HCT116 (cell line): ENCODE results near the gene CDH22. TPM values are rescaled to one million over a fixed set of nuclear protein-coding genes. Genes with fewer than 3 reads are reported as not detected.

Experiments
- ATAC-seq: fragments of 200-7000 bp; cut with Tn5 transposase; 2 replicates; pipeline ENCODE4 v1.9.1; 2020; ENCODE audit warnings: mild to moderate bottlenecking, moderate library complexity
- BruUV-seq: library from RNA; stranded (reverse); fragments of 400-500 nt; replicated peaks from 2 replicates; lab custom pipeline; 2021; lab: Mats Ljungman, UMichigan
- CTCF ChIA-PET: fragments of 300-600 bp; sonication (Branson Sonifier 250); formaldehyde crosslinking; loops from one replicate; lab custom pipeline; 2021; ENCODE audit warnings: antibody characterized with exemption; lab: Charles Lee
- POLR2A ChIA-PET: fragments of 300-600, 350-600 bp; sonication (Branson Sonifier 250); formaldehyde crosslinking; loops from one replicate; lab custom pipeline; 2021; ENCODE audit warnings: antibody characterized with exemption; lab: Charles Lee
- RAD21 ChIA-PET, 2 experiments: fragments of 300-600 bp; sonication (Branson Sonifier 250); formaldehyde crosslinking; loops; one replicate each; lab custom pipeline; 2023; ENCODE audit warnings: low total read pairs in 2 of 2; ENCODE audit not compliant: uncharacterized antibody in 2 of 2, unreplicated experiment in 2 of 2, low non-redundant PET in 1 of 2; lab: Charles Lee
- DNase-seq: peaks from one replicate; pipeline ENCODE4 v3.0.0-alpha.2; 2010; ENCODE audit warnings: low read depth, low spot score
- H2AFZ ChIP-seq: fragments of 200-600 bp; shearing (Covaris generic), sonication (generic); 2 replicates; pipeline ENCODE4 v1.6.1; 2017; ENCODE audit warnings: low read depth, mixed run types, mixed read lengths, antibody characterized with exemption, low read length; ENCODE audit not compliant: poor library complexity, severe bottlenecking
- H3K27ac ChIP-seq: 2 replicates; pipeline ENCODE4 v1.5.1; 2012; ENCODE audit warnings: low read depth, low read length
- H3K27me3 ChIP-seq: fragments of 200-600 bp; sonication (generic); 2 replicates; pipeline ENCODE4 v1.6.1; 2016; ENCODE audit warnings: mixed run types, low read length, mixed read lengths; ENCODE audit not compliant: insufficient read depth
- H3K36me3 ChIP-seq, 2 experiments: fragments of 200-500 bp in 1 of 2; fragments of 200-600 bp in 1 of 2; sonication (Bioruptor generic) in 1 of 2; sonication (generic) in 1 of 2; 2 replicates each; pipeline versions ENCODE4 v1.5.1 to v1.6.1; 2014 to 2016; ENCODE audit warnings: low read length in 2 of 2, inconsistent platforms in 1 of 2, mixed read lengths in 1 of 2, mixed run types in 1 of 2; ENCODE audit not compliant: insufficient read depth in 2 of 2, control insufficient read depth in 1 of 2
- H3K4me1 ChIP-seq, 2 experiments: fragments of 200-600 bp in 1 of 2; sonication (generic) in 1 of 2; 2 replicates each; pipeline versions ENCODE4 v1.5.1 to v1.6.1; 2012 to 2017; ENCODE audit warnings: low read length in 2 of 2, inconsistent platforms in 1 of 2, mild to moderate bottlenecking in 1 of 2, mixed read lengths in 1 of 2, mixed run types in 1 of 2, moderate library complexity in 1 of 2; ENCODE audit not compliant: insufficient read depth in 2 of 2, control insufficient read depth in 1 of 2
- H3K4me2 ChIP-seq: fragments of 200-600 bp; sonication (generic); 2 replicates; pipeline ENCODE4 v1.6.1; 2017; ENCODE audit warnings: mixed run types, low read length, mixed read lengths
- H3K4me3 ChIP-seq, 2 experiments: fragments of 200-600 bp in 1 of 2; sonication (generic) in 1 of 2; replicated peaks in 1 of 2; 2 replicates each; pipeline ENCODE4 v1.5.1; 2011 to 2016; ENCODE audit warnings: low read length in 2 of 2, control low read depth in 1 of 2, low read depth in 1 of 2, mild to moderate bottlenecking in 1 of 2, mixed read lengths in 1 of 2, mixed run types in 1 of 2
- H3K79me2 ChIP-seq: fragments of 200-600 bp; sonication (generic); 2 replicates; pipeline ENCODE4 v1.6.1; 2017; ENCODE audit warnings: mild to moderate bottlenecking, mixed run types, low read length, moderate library complexity, mixed read lengths; ENCODE audit not compliant: insufficient read depth
- H3K9ac ChIP-seq: fragments of 200-600 bp; sonication (generic); 2 replicates; pipeline ENCODE4 v1.6.1; 2016; ENCODE audit warnings: low read length, mixed read lengths
- H3K9me2 ChIP-seq: fragments of 200-600 bp; sonication (generic), shearing (Covaris generic); 2 replicates; pipeline ENCODE4 v1.6.1; 2017; ENCODE audit warnings: mixed run types, mild to moderate bottlenecking, moderate library complexity; ENCODE audit not compliant: insufficient read depth
- H3K9me3 ChIP-seq, 2 experiments: fragments of 200-500 bp in 1 of 2; fragments of 200-600 bp in 1 of 2; sonication (Bioruptor generic) in 1 of 2; sonication (generic) in 1 of 2; 2 replicates each; pipeline ENCODE4 v1.6.1; 2014 to 2017; ENCODE audit warnings: low read length in 2 of 2, mixed read lengths in 2 of 2, inconsistent platforms in 1 of 2, low read depth in 1 of 2, mild to moderate bottlenecking in 1 of 2, mixed run types in 1 of 2, moderate library complexity in 1 of 2; ENCODE audit not compliant: control insufficient read depth in 1 of 2, insufficient read depth in 1 of 2
- H4K20me1 ChIP-seq: fragments of 200-600 bp; sonication (generic), shearing (Covaris generic); 2 replicates; pipeline ENCODE4 v1.6.1; 2017; ENCODE audit warnings: mixed run types, mild to moderate bottlenecking, moderate library complexity; ENCODE audit not compliant: insufficient read depth
- CEBPB ChIP-seq: IDR thresholded peaks from 2 replicates; pipeline ENCODE4 v1.6.1; 2012; ENCODE audit warnings: low read depth
- EZH2 ChIP-seq: fragments of 200-600 bp; sonication (generic); IDR thresholded peaks from 2 replicates; pipeline ENCODE4 v1.6.1; 2017; ENCODE audit warnings: antibody characterized with exemption, mixed run types
- EZH2phosphoT487 ChIP-seq: fragments of 200-600 bp; IDR thresholded peaks from 2 replicates; pipeline ENCODE4 v1.6.1; 2018; ENCODE audit warnings: antibody characterized with exemption, borderline replicate concordance
- FOSL1 ChIP-seq: IDR thresholded peaks from 2 replicates; pipeline ENCODE4 v1.6.1; 2012; ENCODE audit warnings: low read depth
- POLR2A ChIP-seq: IDR thresholded peaks from 2 replicates; pipeline ENCODE4 v1.7.0; 2011; ENCODE audit warnings: borderline replicate concordance; ENCODE audit not compliant: insufficient read depth, insufficient read length; ENCODE audit errors: extremely low read depth
- POLR2AphosphoS5 ChIP-seq: IDR thresholded peaks from 2 replicates; pipeline ENCODE4 v1.6.1; 2011; ENCODE audit warnings: mild to moderate bottlenecking, low read depth, low read length, moderate library complexity
- RAD21 ChIP-seq: IDR thresholded peaks from 2 replicates; pipeline ENCODE4 v1.6.1; 2012; ENCODE audit warnings: low read depth, mild to moderate bottlenecking
- SIN3A ChIP-seq: IDR thresholded peaks from 2 replicates; pipeline ENCODE4 v1.6.1; 2012; ENCODE audit warnings: low read depth
- SP1 ChIP-seq: IDR thresholded peaks from 2 replicates; pipeline ENCODE4 v1.6.1; 2012; ENCODE audit warnings: low read depth
- SRF ChIP-seq: IDR thresholded peaks from 2 replicates; pipeline ENCODE4 v1.6.1; 2012; ENCODE audit warnings: low read depth
- TCF7L2 ChIP-seq: IDR thresholded peaks from 2 replicates; pipeline ENCODE4 v1.7.0; 2011; ENCODE audit warnings: borderline replicate concordance, inconsistent platforms; ENCODE audit not compliant: insufficient read depth, insufficient read length; ENCODE audit errors: extremely low read depth
- ZNF274 ChIP-seq: fragments of 200-500 bp; sonication (Bioruptor generic); IDR thresholded peaks from 2 replicates; pipeline ENCODE4 v1.6.1; 2014; ENCODE audit warnings: mild to moderate bottlenecking, low read depth, low read length, inconsistent platforms
- intact Hi-C: fragments of 100-400 bp; cut with micrococcal nuclease; formaldehyde crosslinking; loops from 2 replicates; pipeline ENCODE4 v1.10.0; 2022
- total RNA-seq: library from RNA; stranded (reverse); gene quantifications from one replicate; pipeline ENCODE4 v1.2.1, GENCODE V29; 2021; ENCODE audit not compliant: unreplicated experiment
- TF ChIP-seq, protein P1 (sequence below): IDR thresholded peaks from 2 replicates; pipeline ENCODE4 v1.6.1; 2012; ENCODE audit warnings: low read depth
- TF ChIP-seq, protein P2 (sequence below): IDR thresholded peaks from 2 replicates; pipeline ENCODE4 v1.6.1; 2011; ENCODE audit warnings: mild to moderate bottlenecking, low read length, moderate library complexity; ENCODE audit not compliant: insufficient replicate concordance; ENCODE audit errors: extremely low read depth
- TF ChIP-seq, protein P3 (sequence below): IDR thresholded peaks from 2 replicates; pipeline ENCODE4 v1.6.1; 2012
- TF ChIP-seq, protein P4 (sequence below): IDR thresholded peaks from 2 replicates; pipeline ENCODE4 v1.6.1; 2012

Gene CDH22
- total RNA-seq, 1 experiment from 2014 or later, result 1.8 TPM

DNA sequence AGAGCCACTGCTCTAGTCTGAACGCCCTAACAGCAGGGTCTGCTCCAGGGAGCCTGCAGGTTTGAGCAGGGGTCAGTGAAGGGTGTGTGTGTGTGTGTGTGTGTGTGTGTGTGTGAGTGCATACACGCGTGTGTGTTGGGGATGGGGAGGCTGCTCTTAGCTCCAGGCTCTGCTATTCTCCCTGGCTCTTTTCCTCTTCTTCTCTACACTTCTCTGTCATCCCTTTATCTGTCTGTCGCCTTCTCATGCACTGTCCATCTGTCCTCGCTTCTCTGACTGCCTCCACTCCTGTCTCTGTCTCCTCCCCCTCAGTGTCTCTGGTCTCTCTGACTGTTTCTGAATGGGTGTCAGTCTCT lies 3.4 kb upstream of the CDH22 start:
- TF ChIP-seq SRF (no peak), SP1 (no peak), ZNF274 (no peak), CEBPB (no peak), SIN3A (no peak), EZH2 (no peak), EZH2phosphoT487 (no peak), POLR2A (no peak), FOSL1 (no peak), TCF7L2 (no peak), POLR2AphosphoS5 (no peak), RAD21 (no peak)
- TF ChIP-seq, protein P1, sequence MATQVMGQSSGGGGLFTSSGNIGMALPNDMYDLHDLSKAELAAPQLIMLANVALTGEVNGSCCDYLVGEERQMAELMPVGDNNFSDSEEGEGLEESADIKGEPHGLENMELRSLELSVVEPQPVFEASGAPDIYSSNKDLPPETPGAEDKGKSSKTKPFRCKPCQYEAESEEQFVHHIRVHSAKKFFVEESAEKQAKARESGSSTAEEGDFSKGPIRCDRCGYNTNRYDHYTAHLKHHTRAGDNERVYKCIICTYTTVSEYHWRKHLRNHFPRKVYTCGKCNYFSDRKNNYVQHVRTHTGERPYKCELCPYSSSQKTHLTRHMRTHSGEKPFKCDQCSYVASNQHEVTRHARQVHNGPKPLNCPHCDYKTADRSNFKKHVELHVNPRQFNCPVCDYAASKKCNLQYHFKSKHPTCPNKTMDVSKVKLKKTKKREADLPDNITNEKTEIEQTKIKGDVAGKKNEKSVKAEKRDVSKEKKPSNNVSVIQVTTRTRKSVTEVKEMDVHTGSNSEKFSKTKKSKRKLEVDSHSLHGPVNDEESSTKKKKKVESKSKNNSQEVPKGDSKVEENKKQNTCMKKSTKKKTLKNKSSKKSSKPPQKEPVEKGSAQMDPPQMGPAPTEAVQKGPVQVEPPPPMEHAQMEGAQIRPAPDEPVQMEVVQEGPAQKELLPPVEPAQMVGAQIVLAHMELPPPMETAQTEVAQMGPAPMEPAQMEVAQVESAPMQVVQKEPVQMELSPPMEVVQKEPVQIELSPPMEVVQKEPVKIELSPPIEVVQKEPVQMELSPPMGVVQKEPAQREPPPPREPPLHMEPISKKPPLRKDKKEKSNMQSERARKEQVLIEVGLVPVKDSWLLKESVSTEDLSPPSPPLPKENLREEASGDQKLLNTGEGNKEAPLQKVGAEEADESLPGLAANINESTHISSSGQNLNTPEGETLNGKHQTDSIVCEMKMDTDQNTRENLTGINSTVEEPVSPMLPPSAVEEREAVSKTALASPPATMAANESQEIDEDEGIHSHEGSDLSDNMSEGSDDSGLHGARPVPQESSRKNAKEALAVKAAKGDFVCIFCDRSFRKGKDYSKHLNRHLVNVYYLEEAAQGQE, result no peak
- TF ChIP-seq, protein P2, sequence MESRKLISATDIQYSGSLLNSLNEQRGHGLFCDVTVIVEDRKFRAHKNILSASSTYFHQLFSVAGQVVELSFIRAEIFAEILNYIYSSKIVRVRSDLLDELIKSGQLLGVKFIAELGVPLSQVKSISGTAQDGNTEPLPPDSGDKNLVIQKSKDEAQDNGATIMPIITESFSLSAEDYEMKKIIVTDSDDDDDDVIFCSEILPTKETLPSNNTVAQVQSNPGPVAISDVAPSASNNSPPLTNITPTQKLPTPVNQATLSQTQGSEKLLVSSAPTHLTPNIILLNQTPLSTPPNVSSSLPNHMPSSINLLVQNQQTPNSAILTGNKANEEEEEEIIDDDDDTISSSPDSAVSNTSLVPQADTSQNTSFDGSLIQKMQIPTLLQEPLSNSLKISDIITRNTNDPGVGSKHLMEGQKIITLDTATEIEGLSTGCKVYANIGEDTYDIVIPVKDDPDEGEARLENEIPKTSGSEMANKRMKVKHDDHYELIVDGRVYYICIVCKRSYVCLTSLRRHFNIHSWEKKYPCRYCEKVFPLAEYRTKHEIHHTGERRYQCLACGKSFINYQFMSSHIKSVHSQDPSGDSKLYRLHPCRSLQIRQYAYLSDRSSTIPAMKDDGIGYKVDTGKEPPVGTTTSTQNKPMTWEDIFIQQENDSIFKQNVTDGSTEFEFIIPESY, result no peak
- TF ChIP-seq, protein P3, sequence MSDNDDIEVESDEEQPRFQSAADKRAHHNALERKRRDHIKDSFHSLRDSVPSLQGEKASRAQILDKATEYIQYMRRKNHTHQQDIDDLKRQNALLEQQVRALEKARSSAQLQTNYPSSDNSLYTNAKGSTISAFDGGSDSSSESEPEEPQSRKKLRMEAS, result no peak
- TF ChIP-seq, protein P4, sequence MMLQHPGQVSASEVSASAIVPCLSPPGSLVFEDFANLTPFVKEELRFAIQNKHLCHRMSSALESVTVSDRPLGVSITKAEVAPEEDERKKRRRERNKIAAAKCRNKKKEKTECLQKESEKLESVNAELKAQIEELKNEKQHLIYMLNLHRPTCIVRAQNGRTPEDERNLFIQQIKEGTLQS, result no peak
- TF ChIP-seq, all 23 proteins: peak for 0
- H3K36me3 ChIP-seq, result no peaks in the 10 kb centered on the region
- ATAC-seq (no peak), DNase-seq (no peak)
- no peaks in the 10 kb centered on the region for H4K20me1 ChIP-seq
- no peak overlapping the region for H3K9ac ChIP-seq
- ChIA-PET RAD21 (interaction anchor here in 1 of 2 experiments (1.4 kb wide), 1 partner anchor 127 kb away, joined by 3 read pairs; no protein-coding TSS in a partner anchor), POLR2A (no interaction called here), CTCF (interaction anchor here (1.4 kb wide), 1 partner anchor 15 kb away, joined by 3 read pairs; no protein-coding TSS in a partner anchor)
- BruUV-seq, result no TSS peak
- H3K4me3 ChIP-seq, result peak overlapping the region; percentile 35 to 46
- H2AFZ ChIP-seq, result no peak overlapping the region
- peaks cover 16% of the 10 kb centered on the region; the same call in 1 of the 2 replicates for H3K27me3 ChIP-seq
- H3K79me2 ChIP-seq, result no peaks in the 10 kb centered on the region
- no peaks in the 10 kb centered on the region for H3K9me2 ChIP-seq
- peak overlapping the region; percentile 74 for H3K4me2 ChIP-seq
- no peak overlapping the region for H3K27ac ChIP-seq
- no peaks in the 10 kb centered on the region for H3K9me3 ChIP-seq
- H3K4me1 ChIP-seq, result peaks cover 15 to 42% of the 10 kb centered on the region in 2 experiments; a peak in 3 of 4 replicates
- intact Hi-C loops, result no loop called here
